Upper lobe of left lung (tissue), 4 donors: ENCODE data around the gene CBX6.

Experiments used
- CTCF ChIP-seq, 6 experiments: fragments of 450-650 bp in 4 of 6; fragments of 200-600 bp in 2 of 6; sonication (generic) in 2 of 6; IDR thresholded peaks; one replicate each; pipeline ENCODE4 v1.5.1; 2016 to 2019; ENCODE audit warnings: antibody characterized with exemption in 6 of 6
- EP300 ChIP-seq, 4 donors: sonication (generic); formaldehyde crosslinking; IDR thresholded peaks; one replicate each; pipeline ENCODE4 v1.5.1; 2017; ENCODE audit warnings: antibody characterized with exemption in 4 of 4, control low read depth in 2 of 4
- POLR2A ChIP-seq, 4 donors: fragments of 450-650 bp; IDR thresholded peaks; one replicate each; pipeline ENCODE4 v1.5.1; 2016 to 2017; ENCODE audit warnings: antibody characterized with exemption in 4 of 4, mild to moderate bottlenecking in 2 of 4
- POLR2AphosphoS5 ChIP-seq, 2 donors: sonication (generic); formaldehyde crosslinking; IDR thresholded peaks; one replicate each; pipeline ENCODE4 v1.5.1; 2017; ENCODE audit warnings: antibody characterized with exemption in 2 of 2

GRCh38 chr22:38850399-38850798, 21.6 kb downstream of the CBX6 start:
- TF ChIP-seq POLR2AphosphoS5 (IDR thresholded peaks at IDR 0.05), result no peak
- TF ChIP-seq POLR2A (IDR thresholded peaks at IDR 0.05), result no peak
- TF ChIP-seq CTCF (IDR thresholded peaks at IDR 0.05), result no peak
- no peak for TF ChIP-seq EP300 (IDR thresholded peaks at IDR 0.05)
